HG03571 (cell line): Measurements from ENCODE around the gene CDK10.

ENCODE experiments used
- ATAC-seq: cut with Tn5 transposase; IDR thresholded peaks from one replicate; pipeline ENCODE4 v1.9.1; 2021; ENCODE audit not compliant: unreplicated experiment

The CDK10 gene

GRCh38 chr16:89732142-89732917 is 45.8 kb downstream of the CDK10 start:
- no peak for ATAC-seq

- ATAC-seq = no peak
These were observed 46.4 kb downstream of the CDK10 start for GRCh38 chr16:89732918-89733242.

- no peak for ATAC-seq
These were observed 46.8 kb downstream of the CDK10 start for GRCh38 chr16:89733322-89733721.

GRCh38 chr16:89733792-89734191 is 47.3 kb downstream of the CDK10 start:
- no peak for ATAC-seq

- ATAC-seq = no peak
These were observed 50.1 kb downstream of the CDK10 start for GRCh38 chr16:89736554-89736953.

- no peak for ATAC-seq
These were observed 51.0 kb downstream of the CDK10 start for GRCh38 chr16:89737341-89738071.

GRCh38 chr16:89738072-89738377 is 51.5 kb downstream of the CDK10 start:
- no peak for ATAC-seq

- no peak for ATAC-seq
These were observed 52.2 kb downstream of the CDK10 start for GRCh38 chr16:89738538-89739317.

GRCh38 chr16:89739383-89739782 is 52.9 kb downstream of the CDK10 start:
- no peak for ATAC-seq

GRCh38 chr16:89741342-89742014 is 55.0 kb downstream of the CDK10 start:
- no peak for ATAC-seq

GRCh38 chr16:89742948-89743347 is 56.5 kb downstream of the CDK10 start:
- ATAC-seq = no peak

GRCh38 chr16:89744813-89745212 is 58.3 kb downstream of the CDK10 start:
- no peak for ATAC-seq
